GM21526 (cell line): Measurements from ENCODE around the gene GRK5.

Experiments
- ATAC-seq: cut with Tn5 transposase; IDR thresholded peaks from one replicate; pipeline ENCODE4 v1.9.1; 2021; ENCODE audit warnings: moderate library complexity; ENCODE audit not compliant: unreplicated experiment, low FRiP score

GRK5 gene

DNA sequence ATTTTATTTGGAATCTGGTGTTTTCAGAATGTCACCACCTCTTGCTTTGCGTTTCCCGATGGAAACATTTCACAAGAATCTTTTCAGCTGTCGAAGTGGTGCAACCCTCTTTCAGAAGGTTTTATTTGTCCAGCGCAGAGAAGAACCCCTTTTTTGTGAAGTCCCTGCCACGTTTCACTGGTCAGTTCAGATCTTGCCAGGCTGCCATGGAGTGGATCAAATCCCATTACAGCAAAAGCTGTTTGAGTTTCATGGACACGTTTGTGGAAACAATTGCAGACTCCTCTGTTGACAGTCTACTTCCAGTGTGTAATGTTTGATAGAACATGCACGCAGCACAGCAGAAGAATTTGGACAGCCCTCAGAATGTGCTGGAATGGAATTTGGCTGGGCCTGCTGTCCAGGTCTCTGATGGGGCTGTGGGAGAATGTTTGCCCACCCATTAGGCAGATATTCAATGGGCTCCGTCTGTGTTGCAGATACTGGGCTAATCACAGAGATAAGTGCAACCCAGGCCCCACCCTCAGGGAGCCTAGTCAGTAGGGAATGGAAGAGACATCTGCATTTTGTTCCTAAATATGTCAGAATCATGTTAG is 143.2 kb downstream of the GRK5 start:
- no peak for ATAC-seq

- no peak for ATAC-seq
Observed at GRCh38 chr10:119351189-119351588, 143.8 kb downstream of the GRK5 start.

- no peak for ATAC-seq
Observed at GRCh38 chr10:119352042-119352441, 144.7 kb downstream of the GRK5 start.

- ATAC-seq = no peak
Observed at GRCh38 chr10:119352807-119353206, 145.4 kb downstream of the GRK5 start.

DNA sequence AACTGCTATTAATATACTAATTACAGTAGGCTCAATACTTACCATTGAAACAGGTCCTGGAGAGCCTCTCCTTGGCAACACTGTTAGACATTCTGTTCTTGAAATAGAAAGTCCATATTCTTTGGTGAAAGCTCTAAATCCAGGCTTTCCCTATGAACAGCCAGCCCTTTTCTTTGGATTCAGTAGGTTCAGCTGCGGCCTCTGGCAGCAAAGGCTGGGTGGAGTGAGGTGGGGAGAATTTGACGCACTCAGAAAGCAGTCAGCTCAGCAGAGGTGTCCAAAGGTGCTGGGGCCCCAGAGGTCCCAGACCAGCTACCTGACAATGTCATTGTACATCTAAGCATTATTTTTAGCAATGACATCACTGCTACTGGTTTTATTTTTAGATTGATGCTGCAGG is 146.1 kb downstream of the GRK5 start:
- no peak for ATAC-seq

DNA sequence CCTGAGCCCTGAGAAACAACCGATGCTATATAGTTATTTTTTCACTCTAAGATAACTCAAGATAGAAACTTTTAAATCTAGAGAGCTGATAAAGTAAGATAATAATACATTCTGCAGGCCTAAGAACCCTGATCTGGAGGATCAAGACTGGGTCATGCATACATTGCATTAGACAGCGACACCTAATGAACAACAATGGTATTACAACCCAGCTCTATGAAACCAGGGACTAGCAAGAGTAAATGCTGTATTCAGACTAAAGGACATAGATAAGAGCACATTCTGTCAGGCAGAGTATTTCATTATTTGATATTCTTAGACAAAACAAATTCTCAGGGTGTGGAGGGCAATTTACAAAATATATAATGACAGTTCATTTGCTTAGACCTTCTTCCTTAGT is 148.6 kb downstream of the GRK5 start:
- no peak for ATAC-seq

DNA sequence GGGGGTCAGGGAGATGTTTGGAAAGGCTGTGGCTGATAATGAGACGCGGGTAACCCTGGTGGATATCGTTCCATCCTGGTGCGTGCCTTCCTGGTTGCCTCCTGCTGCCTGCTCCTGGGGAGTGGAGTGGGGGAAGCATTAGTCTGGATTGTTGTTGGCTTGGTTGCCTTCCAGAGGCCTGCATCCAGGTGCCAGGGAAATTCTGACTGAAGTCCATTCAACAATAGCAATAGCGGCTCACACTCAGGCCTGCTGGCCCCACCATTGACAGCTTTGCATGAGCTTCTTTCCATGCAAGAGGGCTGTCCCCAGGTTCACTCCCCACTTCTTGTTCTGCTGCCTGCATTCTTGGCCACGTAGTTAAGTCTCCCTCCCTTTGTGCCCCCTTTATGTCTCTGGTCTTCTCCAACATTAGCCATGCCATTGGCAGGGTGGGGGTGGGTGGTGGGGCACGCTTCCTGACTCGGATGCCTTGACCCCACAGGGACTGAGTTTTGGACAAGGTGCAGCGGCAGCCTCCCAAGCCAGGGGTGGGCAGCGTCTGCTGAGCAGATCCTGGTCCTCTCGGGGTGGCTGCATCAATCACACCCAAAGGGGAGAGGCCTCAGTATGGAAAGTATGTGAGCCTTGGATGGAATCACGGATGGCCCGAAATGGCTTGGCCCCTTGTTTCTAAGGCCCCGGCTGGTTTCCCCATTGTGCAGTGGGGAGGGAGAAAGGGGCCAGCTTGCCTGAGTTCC is 150.2 kb downstream of the GRK5 start:
- ATAC-seq = no peak

DNA sequence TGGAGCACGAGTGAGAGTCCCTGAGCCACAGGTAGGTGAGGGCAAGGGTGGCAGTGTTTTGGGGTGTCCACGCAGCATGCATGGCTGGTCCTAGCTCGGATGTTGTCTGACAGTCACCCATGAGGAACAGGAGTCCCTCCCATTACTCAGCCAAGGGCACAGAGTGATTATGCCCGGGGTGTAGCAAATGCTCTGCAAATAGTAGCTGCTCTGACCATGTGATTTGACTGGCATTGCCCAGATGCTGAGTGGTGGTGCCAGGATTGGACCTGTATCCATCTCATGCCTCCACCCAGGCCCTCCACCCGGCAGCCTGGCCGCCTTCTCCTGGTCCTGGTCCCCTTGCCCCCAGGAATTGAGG is 150.8 kb downstream of the GRK5 start:
- ATAC-seq = no peak

- ATAC-seq = no peak
Observed at GRCh38 chr10:119358567-119358966, 151.2 kb downstream of the GRK5 start.

DNA sequence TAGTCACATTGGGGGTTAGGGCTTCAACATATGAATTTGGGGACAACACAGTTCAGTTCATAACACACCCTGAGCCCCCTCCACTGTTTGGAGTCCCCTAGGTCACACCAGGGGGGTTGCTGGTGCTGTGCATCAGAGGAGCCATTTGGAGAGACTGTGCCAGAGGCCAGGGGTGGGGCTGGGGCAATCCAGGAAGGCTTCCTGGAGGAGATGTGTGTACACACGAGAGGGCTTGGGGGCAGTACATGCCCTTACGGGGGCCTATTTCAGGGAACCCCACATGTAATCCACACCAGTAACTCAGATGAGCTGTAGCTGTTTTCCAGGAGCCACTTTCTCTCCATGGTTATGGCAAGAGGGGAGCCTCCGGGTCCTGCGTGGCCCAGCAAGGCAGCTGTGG is 151.7 kb downstream of the GRK5 start:
- no peak for ATAC-seq

DNA sequence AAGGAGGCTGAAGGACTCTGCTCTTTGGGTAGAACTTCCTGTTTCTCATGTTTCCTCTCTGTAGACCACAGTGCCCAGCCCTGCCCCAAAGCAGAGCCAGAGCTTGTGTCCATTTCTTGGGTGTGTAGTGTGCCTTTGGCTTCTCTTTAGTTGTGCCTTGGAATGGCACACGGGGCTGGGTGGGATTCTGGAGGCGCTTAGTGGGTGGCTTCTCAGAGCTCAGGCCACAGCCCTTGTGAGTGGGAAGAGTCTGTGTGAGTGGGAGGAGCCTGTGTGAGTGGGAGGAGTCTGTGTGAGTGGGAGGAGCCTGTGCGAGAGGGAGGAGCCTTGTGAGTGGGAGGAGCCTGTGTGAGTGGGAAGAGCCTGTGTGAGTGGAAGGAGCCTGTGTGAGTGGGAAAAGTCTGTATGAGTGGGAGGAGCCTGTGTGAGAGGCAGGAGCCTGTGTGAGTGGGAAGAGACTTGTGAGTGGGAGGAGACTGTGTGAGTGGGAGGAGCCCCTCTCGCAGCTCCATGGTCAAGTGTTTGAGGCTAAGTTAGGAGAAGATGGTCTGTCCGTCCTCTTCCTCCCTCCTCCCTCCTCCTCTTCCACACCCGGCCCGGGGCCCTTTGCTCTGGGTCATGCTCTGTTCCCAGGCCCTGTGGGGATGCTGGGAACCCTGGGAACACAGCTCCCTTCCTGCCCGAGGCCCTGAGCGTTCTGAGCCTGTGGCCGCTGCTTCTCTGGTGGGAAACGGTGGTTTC is 153.0 kb downstream of the GRK5 start:
- ATAC-seq = no peak

- ATAC-seq = no peak
Observed at GRCh38 chr10:119361037-119361436, 153.7 kb downstream of the GRK5 start.

- no peak for ATAC-seq
Observed at GRCh38 chr10:119362122-119362521, 154.8 kb downstream of the GRK5 start.

- ATAC-seq = no peak
Observed at GRCh38 chr10:119364645-119365600, 157.6 kb downstream of the GRK5 start.

DNA sequence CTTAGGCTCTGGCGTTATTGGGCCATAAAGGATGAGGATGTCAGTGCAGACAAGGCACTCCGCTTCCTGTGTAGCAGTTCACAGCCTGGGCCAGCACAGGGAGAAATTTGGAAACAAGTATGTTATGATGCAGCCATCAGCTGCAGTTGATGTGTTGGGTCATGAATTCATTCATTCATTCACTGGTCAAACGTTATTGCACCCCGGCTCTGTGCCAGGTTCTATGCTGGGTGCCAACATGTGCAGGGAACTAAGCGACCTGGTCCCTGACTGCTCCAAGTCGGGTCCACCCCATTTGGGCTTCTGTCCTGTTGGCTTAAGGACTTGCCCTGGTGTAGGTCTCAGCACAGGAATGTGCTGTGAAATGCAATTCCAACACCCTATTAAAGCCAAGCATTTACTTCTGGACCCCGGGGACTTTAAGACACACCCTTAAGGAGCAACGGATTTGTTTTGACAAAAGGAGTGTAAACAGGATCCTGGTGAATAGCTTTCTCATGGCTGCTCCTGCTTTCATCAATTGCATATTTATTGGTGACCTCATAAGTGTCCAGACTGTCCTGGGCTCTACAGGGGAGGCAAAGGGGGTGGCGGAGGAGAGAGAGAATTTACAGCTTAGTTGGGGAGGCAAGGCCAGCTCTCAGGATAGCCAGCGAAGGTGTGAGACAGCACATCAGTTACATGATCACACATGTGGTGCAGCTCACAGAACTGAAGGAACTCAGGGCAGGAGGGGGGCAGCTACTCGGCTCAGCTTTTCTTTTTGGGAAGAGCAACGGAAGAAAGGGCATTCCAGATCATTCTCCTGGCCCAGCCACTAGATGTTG is 158.6 kb downstream of the GRK5 start:
- no peak for ATAC-seq

DNA sequence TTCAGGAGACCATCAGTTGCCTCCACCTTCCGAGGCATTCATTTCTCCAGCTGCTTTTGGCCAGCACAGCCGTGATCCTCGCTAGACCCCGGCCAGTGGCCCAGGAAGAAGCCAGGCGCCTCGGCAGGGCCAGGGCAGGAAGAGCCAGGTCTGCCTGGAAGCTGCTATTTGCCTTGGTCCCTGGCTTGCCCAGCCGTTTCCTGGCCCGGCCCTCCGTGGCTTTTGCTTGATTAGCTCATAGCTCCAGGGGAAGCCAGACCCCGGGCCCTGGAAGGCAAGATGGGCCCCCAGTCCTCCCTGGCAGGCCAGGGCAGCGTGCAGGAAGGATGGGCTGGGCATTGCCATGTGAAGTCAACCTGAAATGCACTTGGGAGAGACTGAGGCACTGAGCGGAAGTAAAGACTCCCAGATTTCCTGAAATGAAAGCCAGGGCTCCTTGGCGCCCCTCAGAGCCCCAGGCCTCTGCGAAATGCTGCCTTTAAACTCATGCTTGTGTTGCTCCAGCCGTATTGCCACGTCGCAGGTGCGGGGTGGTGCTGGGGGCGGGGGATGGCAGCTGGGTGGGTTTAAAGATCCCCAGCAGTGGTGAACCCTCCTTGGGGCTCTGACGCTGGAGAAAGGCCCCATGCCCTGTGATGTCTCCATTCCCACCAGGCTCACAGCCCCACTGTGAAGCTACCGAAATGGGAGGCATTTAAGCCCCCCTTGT is 160.6 kb downstream of the GRK5 start:
- no peak for ATAC-seq

- no peak for ATAC-seq
Observed at GRCh38 chr10:119368581-119368980, 161.2 kb downstream of the GRK5 start.

GRCh38 chr10:119368991-119369869 is 161.9 kb downstream of the GRK5 start:
- no peak for ATAC-seq
